H1 (cell line): ENCODE measurements around the gene ATG7. TPM values are rescaled to one million over a fixed set of nuclear protein-coding genes. Genes with fewer than 3 reads are reported as not detected.

Experiments
- CTCF ChIA-PET: fragments of 300-600 bp; sonication (Branson Sonifier 250); formaldehyde crosslinking; loops from one replicate; lab custom pipeline; 2021; ENCODE audit not compliant: partially characterized antibody; lab: Charles Lee
- POLR2A ChIA-PET: fragments of 300-600 bp; sonication (Branson Sonifier 250); formaldehyde crosslinking; loops from one replicate; lab custom pipeline; 2021; ENCODE audit warnings: inconsistent platforms; ENCODE audit not compliant: partially characterized antibody; lab: Charles Lee
- DNase-seq, 2 experiments: peaks; one replicate each; pipeline versions ENCODE4 v3.0.0 to v3.0.0-alpha.2; 2010 to 2022; ENCODE audit warnings: low spot score in 2 of 2, low read depth in 1 of 2, mixed read lengths in 1 of 2
- FAIRE-seq: peaks from 2 replicates; lab custom pipeline; 2011; peaks lifted over from hg19 to GRCh38; lab: Jason Lieb, UNC
- H2AFZ ChIP-seq: 2 replicates; pipeline ENCODE4 v1.8.1; 2012; ENCODE audit warnings: low read length, inconsistent platforms
- H2AK5ac ChIP-seq: 2 replicates; pipeline ENCODE4 v1.6.1; 2013; ENCODE audit warnings: low read depth, low read length
- H2BK120ac ChIP-seq: replicated peaks from 2 replicates; pipeline ENCODE3; 2013; ENCODE audit warnings: low read depth, low read length, inconsistent platforms
- H2BK12ac ChIP-seq: 2 replicates; pipeline ENCODE4 v1.6.1; 2013; ENCODE audit warnings: low read depth, low read length
- H2BK15ac ChIP-seq: 2 replicates; pipeline ENCODE4 v1.6.1; 2013; ENCODE audit warnings: low read length
- H2BK20ac ChIP-seq: 2 replicates; pipeline ENCODE4 v1.6.1; 2013; ENCODE audit warnings: low read length
- H2BK5ac ChIP-seq: 2 replicates; pipeline ENCODE4 v1.6.1; 2013; ENCODE audit warnings: low read depth, low read length
- H3K14ac ChIP-seq: 2 replicates; pipeline ENCODE4 v1.6.1; 2013; ENCODE audit warnings: inconsistent platforms; ENCODE audit not compliant: insufficient read length
- H3K18ac ChIP-seq: 2 replicates; pipeline ENCODE4 v1.6.1; 2013; ENCODE audit warnings: low read length; ENCODE audit errors: extremely low read depth
- H3K23ac ChIP-seq: 2 replicates; pipeline ENCODE4 v1.6.1; 2013; ENCODE audit warnings: inconsistent platforms; ENCODE audit not compliant: insufficient read length
- H3K23me2 ChIP-seq: 2 replicates; pipeline ENCODE4 v1.6.1; 2013; ENCODE audit warnings: low read depth, low read length
- H3K27ac ChIP-seq: 2 replicates; pipeline ENCODE4 v1.6.1; 2011; ENCODE audit warnings: low read depth, low read length, inconsistent platforms
- H3K27me3 ChIP-seq, 4 experiments: replicated peaks in 1 of 4; 1 replicate in 1 of 4; 2 replicates in 3 of 4; pipeline versions ENCODE4 v1.6.1 to v1.8.1; 2011 to 2013; ENCODE audit warnings: low read length in 3 of 4, mild to moderate bottlenecking in 3 of 4, inconsistent platforms in 2 of 4, mixed read lengths in 2 of 4, moderate library complexity in 1 of 4; ENCODE audit not compliant: control insufficient read depth in 3 of 4, insufficient read depth in 3 of 4; ENCODE audit errors: extremely low read depth in 1 of 4
- H3K36me3 ChIP-seq, 4 experiments: 2 replicates each; pipeline versions ENCODE4 v1.6.1 to v1.8.1; 2011 to 2013; ENCODE audit warnings: mild to moderate bottlenecking in 4 of 4, low read length in 3 of 4, moderate library complexity in 2 of 4, control low read depth in 1 of 4, inconsistent platforms in 1 of 4; ENCODE audit not compliant: insufficient read depth in 4 of 4, control insufficient read depth in 2 of 4
- H3K4ac ChIP-seq: replicated peaks from 2 replicates; pipeline ENCODE3; 2013; ENCODE audit warnings: low read length, low read depth, mixed read lengths, inconsistent platforms; ENCODE audit not compliant: insufficient read length
- H3K4me1 ChIP-seq, 4 experiments: replicated peaks in 1 of 4; 1 replicate in 1 of 4; 2 replicates in 3 of 4; pipeline versions ENCODE4 v1.6.1 to v1.8.1; 2011 to 2013; ENCODE audit warnings: low read length in 3 of 4, inconsistent platforms in 2 of 4, mixed read lengths in 1 of 4; ENCODE audit not compliant: insufficient read depth in 4 of 4, control insufficient read depth in 3 of 4
- H3K4me2 ChIP-seq, 2 experiments: 2 replicates each; pipeline versions ENCODE4 v1.6.1 to v1.8.1; 2011 to 2013; ENCODE audit warnings: low read depth in 2 of 2, low read length in 2 of 2, control low read depth in 1 of 2, inconsistent platforms in 1 of 2, mild to moderate bottlenecking in 1 of 2; ENCODE audit not compliant: insufficient read depth in 1 of 2
- H3K4me3 ChIP-seq, 4 experiments: fragments of 200-600, 300-600 bp in 1 of 4; sonication (generic), shearing (Covaris generic), sonication (Bioruptor Twin) in 1 of 4; 2 replicates each; pipeline versions ENCODE4 v1.5.1 to v1.8.1; 2011 to 2016; ENCODE audit warnings: low read length in 4 of 4, low read depth in 3 of 4, control low read depth in 2 of 4, inconsistent platforms in 2 of 4, mild to moderate bottlenecking in 2 of 4, mixed read lengths in 1 of 4, moderate library complexity in 1 of 4; ENCODE audit not compliant: insufficient read depth in 2 of 4; ENCODE audit errors: extremely low read depth in 1 of 4
- H3K56ac ChIP-seq: replicated peaks from 2 replicates; pipeline ENCODE3; 2013; ENCODE audit warnings: low read depth, mild to moderate bottlenecking, mixed read lengths, low read length, inconsistent platforms; ENCODE audit not compliant: insufficient read length
- H3K79me1 ChIP-seq: 2 replicates; pipeline ENCODE4 v1.6.1; 2013; ENCODE audit warnings: low read depth, low read length, control low read depth
- H3K79me2 ChIP-seq, 2 experiments: 2 replicates each; pipeline versions ENCODE4 v1.6.1 to v1.8.1; 2012 to 2013; ENCODE audit warnings: low read length in 2 of 2, mild to moderate bottlenecking in 2 of 2, inconsistent platforms in 1 of 2; ENCODE audit not compliant: insufficient read depth in 2 of 2, control insufficient read depth in 1 of 2
- H3K9ac ChIP-seq, 4 experiments: replicated peaks in 1 of 4; 1 replicate in 1 of 4; 2 replicates in 3 of 4; pipeline versions ENCODE4 v1.6.1 to v1.8.1; 2011 to 2013; ENCODE audit warnings: low read depth in 3 of 4, low read length in 3 of 4, control low read depth in 2 of 4, mild to moderate bottlenecking in 2 of 4, moderate library complexity in 2 of 4, inconsistent platforms in 1 of 4; ENCODE audit errors: extremely low read depth in 1 of 4
- H3K9me3 ChIP-seq, 2 experiments: 2 replicates each; pipeline versions ENCODE4 v1.6.1 to v1.8.1; 2012 to 2013; ENCODE audit warnings: mild to moderate bottlenecking in 2 of 2, moderate library complexity in 2 of 2, control low read depth in 1 of 2, inconsistent platforms in 1 of 2, low read depth in 1 of 2, low read length in 1 of 2, mixed read lengths in 1 of 2; ENCODE audit not compliant: insufficient read depth in 2 of 2
- H4K20me1 ChIP-seq, 2 experiments: replicated peaks in 1 of 2; 2 replicates each; pipeline versions ENCODE3 to v1.8.1; 2011 to 2013; ENCODE audit warnings: inconsistent platforms in 2 of 2, low read length in 2 of 2, mild to moderate bottlenecking in 1 of 2; ENCODE audit not compliant: insufficient read depth in 2 of 2, control insufficient read depth in 1 of 2
- H4K5ac ChIP-seq: 2 replicates; pipeline ENCODE4 v1.6.1; 2013; ENCODE audit warnings: low read length, low read depth, mixed read lengths, inconsistent platforms; ENCODE audit not compliant: insufficient read length
- H4K8ac ChIP-seq: 2 replicates; pipeline ENCODE4 v1.8.0; 2013; ENCODE audit warnings: mild to moderate bottlenecking, moderate library complexity, low read length, inconsistent platforms; ENCODE audit not compliant: insufficient read depth; ENCODE audit errors: extremely low read depth
- H4K91ac ChIP-seq: replicated peaks from 2 replicates; pipeline ENCODE3; 2013; ENCODE audit warnings: low read length, mixed read lengths, inconsistent platforms; ENCODE audit not compliant: insufficient read length
- BCL11A ChIP-seq, 2 experiments: IDR thresholded peaks; one replicate each; pipeline ENCODE4 v1.6.1; 2011; ENCODE audit warnings: low read depth in 2 of 2, low read length in 2 of 2, mild to moderate bottlenecking in 2 of 2
- CEBPB ChIP-seq: IDR thresholded peaks from 2 replicates; pipeline ENCODE4 v1.6.1; 2012; ENCODE audit warnings: low read depth, low read length
- EZH2 ChIP-seq: fragments of 200-600 bp; sonication (generic); IDR thresholded peaks from 2 replicates; pipeline ENCODE4 v1.7.1; 2012; ENCODE audit warnings: low read depth, mild to moderate bottlenecking, moderate library complexity, low read length, inconsistent platforms; ENCODE audit not compliant: severe bottlenecking
- KDM1A ChIP-seq: fragments of 200-600, 300-600 bp; sonication (generic); IDR thresholded peaks from 2 replicates; pipeline ENCODE4 v1.7.1; 2016; ENCODE audit warnings: mild to moderate bottlenecking, low read length, borderline replicate concordance
- SIRT6 ChIP-seq: IDR thresholded peaks from one replicate; pipeline ENCODE4 v1.7.1; 2012; ENCODE audit warnings: low read length, inconsistent platforms
- TAF1 ChIP-seq: IDR thresholded peaks from 2 replicates; pipeline ENCODE4 v1.6.1; 2011; ENCODE audit warnings: mild to moderate bottlenecking, low read depth, low read length
- ZNF274 ChIP-seq: IDR thresholded peaks from 2 replicates; pipeline ENCODE4 v1.7.0; 2012; ENCODE audit warnings: low read length, borderline replicate concordance; ENCODE audit errors: extremely low read depth
- WGBS, 2 experiments: shearing (Covaris generic) in 1 of 2; methylation state at CpG; one replicate each; pipeline versions ENCODE4 v1.1.6 to v1.1.7; 2013 to 2015; ENCODE audit warnings: low lambda C conversion rate in 2 of 2, mixed read lengths in 2 of 2, inconsistent platforms in 1 of 2, low coverage in 1 of 2, missing lambda C conversion rate in 1 of 2; ENCODE audit not compliant: insufficient replicate concordance in 2 of 2, insufficient coverage in 1 of 2, insufficient read length in 1 of 2; ENCODE audit errors: extremely low coverage in 1 of 2, missing lambda C conversion rate in 1 of 2; 5-methylcytosine and 5-hydroxymethylcytosine counted together
- polyA plus RNA-seq, 7 experiments: library from polyadenylated mRNA; depleted of rRNA in 3 of 7; stranded (reverse) in 5 of 7; unstranded in 2 of 7; fragments of >200 nt in 5 of 7; fragments of 200-250 nt in 2 of 7; gene quantifications; 1 replicate in 5 of 7; 2 replicates in 1 of 7; 4 replicates in 1 of 7; pipeline versions ENCODE4 v1.2.1 to v1.2.3, GENCODE V29; 2011 to 2013; ENCODE audit warnings: missing spikeins in 2 of 7, mixed read lengths in 2 of 7
- total RNA-seq: library from RNA; stranded (reverse); fragmentation: NEBNext Ultra II Directional; extraction: Animal tissue kit (Norgen Biotek cat#: 25700); gene quantifications from 2 replicates; pipeline ENCODE4 v1.2.1, GENCODE V29; 2021
- TF ChIP-seq, protein P1 (sequence below): IDR thresholded peaks from 2 replicates; pipeline ENCODE4 v1.6.1; 2012; ENCODE audit warnings: inconsistent platforms

Gene ATG7
- total and polyA plus RNA-seq, 2 of the 8 experiments (the other 6 are each of a cell fraction or from before 2014, with no cell fraction given) = 15.0 to 19.1 TPM

DNA sequence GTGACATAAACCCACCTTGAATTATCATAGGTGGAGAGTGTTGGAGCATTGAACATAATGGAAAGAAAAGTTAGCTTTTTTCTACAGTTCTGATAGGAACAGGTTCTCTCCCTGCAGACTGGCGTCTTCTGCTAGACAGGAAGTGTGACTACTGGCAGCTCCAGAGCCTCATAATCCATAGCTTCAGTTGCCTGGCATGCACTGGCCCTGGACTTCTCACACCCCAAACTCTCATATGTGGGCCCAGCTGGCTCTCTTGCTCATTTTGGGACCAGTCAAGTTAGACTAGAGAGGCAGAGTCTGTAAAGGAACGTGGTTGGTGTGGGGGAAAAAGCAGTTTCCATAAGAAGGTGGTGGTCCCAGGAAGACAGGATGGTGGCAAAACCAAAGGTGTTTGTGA is 191.4 kb downstream of the ATG7 start:
- Histone ChIP-seq H3K4me3 (no peak overlapping the region), H3K56ac (no peak overlapping the region), H3K9me3 (no peaks in the 10 kb centered on the region), H3K79me1 (no peaks in the 10 kb centered on the region), H3K23me2 (no peaks in the 10 kb centered on the region), H4K5ac (no peak overlapping the region), H2BK12ac (no peak overlapping the region), H3K9ac (no peak overlapping the region; a peak in 1 of 7 replicates), H4K20me1 (no peaks in the 10 kb centered on the region), H3K4ac (no peak overlapping the region), H2BK20ac (no peak overlapping the region), H3K4me2 (no peak overlapping the region), H3K27ac (no peak overlapping the region), H3K14ac (no peak overlapping the region), H2AFZ (no peak overlapping the region), H4K91ac (no peak overlapping the region), H3K27me3 (no peaks in the 10 kb centered on the region), H2AK5ac (no peak overlapping the region), H2BK15ac (no peak overlapping the region), H2BK5ac (no peak overlapping the region), H4K8ac (no peak overlapping the region), H3K18ac (no peak overlapping the region), H2BK120ac (no peak overlapping the region), H3K79me2 (no peaks in the 10 kb centered on the region), H3K23ac (no peak overlapping the region), H3K4me1 (no peaks in the 10 kb centered on the region), H3K36me3 (no peaks in the 10 kb centered on the region)
- FAIRE-seq (no peak), DNase-seq (no peak)
- POLR2A ChIA-PET = no interaction called here
- CTCF ChIA-PET = no interaction called here
- TF ChIP-seq, protein P1, sequence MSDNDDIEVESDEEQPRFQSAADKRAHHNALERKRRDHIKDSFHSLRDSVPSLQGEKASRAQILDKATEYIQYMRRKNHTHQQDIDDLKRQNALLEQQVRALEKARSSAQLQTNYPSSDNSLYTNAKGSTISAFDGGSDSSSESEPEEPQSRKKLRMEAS = no peak
- TF ChIP-seq TAF1 (no peak), BCL11A (IDR thresholded peaks at IDR 0.05; ENCODE audit: low read depth in 2 of 2, low read length in 2 of 2) (no peak), SIRT6 (no peak), EZH2 (no peak), ZNF274 (no peak), CEBPB (no peak), KDM1A (no peak)
- 89% methylated on average over 2 of the region's 2 CpGs; no CpG with 5 or more reads in 1 of the 2 experiments for WGBS, 2 experiments
